Keratinocyte (primary cell): ENCODE data around the gene KIF13A. TPM values are rescaled to one million over a fixed set of nuclear protein-coding genes. Genes with fewer than 3 reads are reported as not detected.

Experiments used
- DNase-seq: peaks from one replicate; pipeline ENCODE4 v3.0.0-alpha.2; 2011; ENCODE audit warnings: low read depth, missing footprints, low spot score
- FAIRE-seq: peaks from 2 replicates; lab custom pipeline; 2011; peaks lifted over from hg19 to GRCh38; lab: Jason Lieb, UNC
- H2AFZ ChIP-seq: 2 replicates; pipeline ENCODE4 v1.6.0; 2012; ENCODE audit warnings: low read length, control low read depth, inconsistent platforms; ENCODE audit not compliant: control insufficient read depth
- H3K27ac ChIP-seq: 2 replicates; pipeline ENCODE4 v1.5.1; 2011; ENCODE audit warnings: low read length; ENCODE audit not compliant: control insufficient read depth, insufficient read depth
- H3K27me3 ChIP-seq: 3 replicates; pipeline ENCODE4 v1.6.0; 2011; ENCODE audit warnings: low read length; ENCODE audit not compliant: control insufficient read depth, insufficient read depth; ENCODE audit errors: extremely low read depth
- H3K36me3 ChIP-seq, 2 experiments: 2 replicates in 1 of 2; 3 replicates in 1 of 2; pipeline ENCODE4 v1.5.1; 2011; ENCODE audit warnings: low read length in 2 of 2, mild to moderate bottlenecking in 1 of 2; ENCODE audit not compliant: control insufficient read depth in 2 of 2, insufficient read depth in 2 of 2; ENCODE audit errors: extremely low read depth in 1 of 2
- H3K4me1 ChIP-seq: 3 replicates; pipeline ENCODE4 v1.5.1; 2011; ENCODE audit warnings: low read length; ENCODE audit not compliant: control insufficient read depth, insufficient read depth; ENCODE audit errors: extremely low read depth
- H3K4me2 ChIP-seq: 3 replicates; pipeline ENCODE4 v1.6.0; 2011; ENCODE audit warnings: low read depth, low read length; ENCODE audit not compliant: control insufficient read depth, insufficient read depth; ENCODE audit errors: extremely low read depth
- H3K4me3 ChIP-seq, 3 experiments: fragments of 200-600 bp in 1 of 3; sonication (generic) in 1 of 3; 2 replicates in 2 of 3; 3 replicates in 1 of 3; pipeline ENCODE4 v1.5.1; 2011 to 2016; ENCODE audit warnings: low read length in 3 of 3, mild to moderate bottlenecking in 3 of 3, control low read depth in 2 of 3, inconsistent platforms in 1 of 3, low read depth in 1 of 3, mixed read lengths in 1 of 3, mixed run types in 1 of 3, moderate library complexity in 1 of 3; ENCODE audit not compliant: control insufficient read depth in 2 of 3, insufficient read depth in 2 of 3; ENCODE audit errors: extremely low read depth in 1 of 3
- H3K79me2 ChIP-seq: 2 replicates; pipeline ENCODE4 v1.6.0; 2012; ENCODE audit warnings: low read length; ENCODE audit not compliant: control insufficient read depth, insufficient read depth
- H3K9ac ChIP-seq: 3 replicates; pipeline ENCODE4 v1.6.0; 2011; ENCODE audit warnings: low read length; ENCODE audit not compliant: control insufficient read depth, insufficient read depth; ENCODE audit errors: extremely low read depth
- H3K9me1 ChIP-seq: 3 replicates; pipeline ENCODE4 v1.6.0; 2011; ENCODE audit warnings: low read length; ENCODE audit not compliant: control insufficient read depth, insufficient read depth; ENCODE audit errors: extremely low read depth
- H3K9me3 ChIP-seq: 2 replicates; pipeline ENCODE4 v1.5.1; 2012; ENCODE audit warnings: low read depth, low read length; ENCODE audit not compliant: control insufficient read depth
- H4K20me1 ChIP-seq: 3 replicates; pipeline ENCODE4 v1.6.0; 2011; ENCODE audit warnings: low read length; ENCODE audit not compliant: control insufficient read depth, insufficient read depth; ENCODE audit errors: extremely low read depth
- CTCF ChIP-seq, 3 experiments: IDR thresholded peaks in 1 of 3; conservative IDR thresholded peaks in 1 of 3; optimal IDR thresholded peaks in 1 of 3; 2 replicates in 2 of 3; 3 replicates in 1 of 3; pipeline versions ENCODE3 to v1.5.1; 2011; ENCODE audit warnings: low read length in 3 of 3, mild to moderate bottlenecking in 3 of 3, moderate library complexity in 2 of 3, control low read depth in 1 of 3, inconsistent platforms in 1 of 3; ENCODE audit not compliant: insufficient read depth in 2 of 3; ENCODE audit errors: extremely low read depth in 1 of 3
- EZH2 ChIP-seq: IDR thresholded peaks from one replicate; pipeline ENCODE4 v1.6.1; 2012; ENCODE audit warnings: inconsistent platforms, mild to moderate bottlenecking, low read length, moderate library complexity
- dilution Hi-C: fragments of 300-500 bp; cut with MboI; formaldehyde crosslinking; loops from one replicate; pipeline ENCODE4 v1.7.0; 2020; ENCODE audit warnings: low sequenced_read_pairs; ENCODE audit not compliant: extremely low pct_ligation_motif_present
- polyA plus RNA-seq, 5 experiments: library from polyadenylated mRNA; depleted of rRNA in 3 of 5; stranded (reverse) in 3 of 5; stranded (forward) in 1 of 5; unstranded in 1 of 5; fragments of >200 nt; gene quantifications; 1 replicate in 1 of 5; 2 replicates in 3 of 5; 3 replicates in 1 of 5; pipeline versions ENCODE4 v1.2.1 to v1.2.3, GENCODE V29; 2011 to 2012; ENCODE audit warnings: missing spikeins in 2 of 5, low read depth in 1 of 5, low replicate concordance in 1 of 5

Gene KIF13A
- polyA plus RNA-seq, 1 donor (not counting 4 experiments of a cell fraction or from before 2014, with no cell fraction given), result 96.2 TPM

- H3K9ac ChIP-seq, result no peak overlapping the region
- H3K36me3 ChIP-seq, result peaks cover 27 to 37% of the 10 kb centered on the region in 2 experiments
- H3K9me1 ChIP-seq, result no peaks in the 10 kb centered on the region
- H3K27me3 ChIP-seq, result no peaks in the 10 kb centered on the region
- no peaks in the 10 kb centered on the region for H3K79me2 ChIP-seq
- H3K9me3 ChIP-seq, result no peaks in the 10 kb centered on the region
- no peak overlapping the region for H3K4me3 ChIP-seq
- no peak overlapping the region for H3K4me2 ChIP-seq
- H3K4me1 ChIP-seq, result no peaks in the 10 kb centered on the region
- FAIRE-seq (no peak), DNase-seq (no peak)
- H3K27ac ChIP-seq, result no peak overlapping the region
- TF ChIP-seq EZH2, result no peak
- no peak overlapping the region for H2AFZ ChIP-seq
- dilution Hi-C loops, result no loop called here
- H4K20me1 ChIP-seq, result no peaks in the 10 kb centered on the region
These were observed 215.8 kb downstream of the KIF13A start for GRCh38 chr6:17771609-17772008.

- Histone ChIP-seq H3K36me3 (peaks cover 39 to 43% of the 10 kb centered on the region in 2 experiments), H3K27ac (no peak overlapping the region), H3K9me3 (no peaks in the 10 kb centered on the region), H3K9me1 (no peaks in the 10 kb centered on the region), H3K4me3 (no peak overlapping the region), H3K27me3 (no peaks in the 10 kb centered on the region), H3K4me2 (no peak overlapping the region), H2AFZ (no peak overlapping the region), H3K79me2 (no peaks in the 10 kb centered on the region), H4K20me1 (no peaks in the 10 kb centered on the region), H3K9ac (no peak overlapping the region), H3K4me1 (no peaks in the 10 kb centered on the region)
- dilution Hi-C loops, result no loop called here
- no peak for TF ChIP-seq CTCF (optimal IDR thresholded peaks at IDR 0.05 in 1 of 3, IDR thresholded peaks at IDR 0.05 in 1 of 3, conservative IDR thresholded peaks at IDR 0.05 in 1 of 3; ENCODE audit: extremely low read depth in 1 of 3, insufficient read depth in 2 of 3, low read length in 3 of 3)
- TF ChIP-seq EZH2, result no peak
- FAIRE-seq (no peak), DNase-seq (no peak)
These were observed 218.6 kb downstream of the KIF13A start for GRCh38 chr6:17768881-17769280.

GRCh38 chr6:17768388-17768787 lies 219.0 kb downstream of the KIF13A start:
- Histone ChIP-seq H3K9ac (no peak overlapping the region), H3K9me3 (no peaks in the 10 kb centered on the region), H3K9me1 (no peaks in the 10 kb centered on the region), H3K27ac (no peak overlapping the region), H3K27me3 (no peaks in the 10 kb centered on the region), H3K4me2 (no peak overlapping the region), H3K36me3 (peaks cover 40 to 45% of the 10 kb centered on the region in 2 experiments), H2AFZ (no peak overlapping the region), H3K79me2 (no peaks in the 10 kb centered on the region), H3K4me1 (no peaks in the 10 kb centered on the region), H4K20me1 (no peaks in the 10 kb centered on the region), H3K4me3 (no peak overlapping the region)
- dilution Hi-C loops, result no loop called here
- TF ChIP-seq CTCF (optimal IDR thresholded peaks at IDR 0.05 in 1 of 3, IDR thresholded peaks at IDR 0.05 in 1 of 3, conservative IDR thresholded peaks at IDR 0.05 in 1 of 3; ENCODE audit: extremely low read depth in 1 of 3, insufficient read depth in 2 of 3, low read length in 3 of 3) (no peak), EZH2 (no peak)
- no peak for DNase-seq
- FAIRE-seq, result no peak
